Measurements from ENCODE around the gene GNAS. TPM values are rescaled to one million over a fixed set of nuclear protein-coding genes. Genes with fewer than 3 reads are reported as not detected.

Gene GNAS
- total RNA-seq, 4 donors from 2014 or later: 281 to 822 (median 446) TPM

GRCh38 chr20:58932170-58932569 lies 79.7 kb downstream of the GNAS start:
- DNase-seq: no peak
- TF ChIP-seq POLR2A (IDR thresholded peaks at IDR 0.05): no peak
- TF ChIP-seq, protein P1, sequence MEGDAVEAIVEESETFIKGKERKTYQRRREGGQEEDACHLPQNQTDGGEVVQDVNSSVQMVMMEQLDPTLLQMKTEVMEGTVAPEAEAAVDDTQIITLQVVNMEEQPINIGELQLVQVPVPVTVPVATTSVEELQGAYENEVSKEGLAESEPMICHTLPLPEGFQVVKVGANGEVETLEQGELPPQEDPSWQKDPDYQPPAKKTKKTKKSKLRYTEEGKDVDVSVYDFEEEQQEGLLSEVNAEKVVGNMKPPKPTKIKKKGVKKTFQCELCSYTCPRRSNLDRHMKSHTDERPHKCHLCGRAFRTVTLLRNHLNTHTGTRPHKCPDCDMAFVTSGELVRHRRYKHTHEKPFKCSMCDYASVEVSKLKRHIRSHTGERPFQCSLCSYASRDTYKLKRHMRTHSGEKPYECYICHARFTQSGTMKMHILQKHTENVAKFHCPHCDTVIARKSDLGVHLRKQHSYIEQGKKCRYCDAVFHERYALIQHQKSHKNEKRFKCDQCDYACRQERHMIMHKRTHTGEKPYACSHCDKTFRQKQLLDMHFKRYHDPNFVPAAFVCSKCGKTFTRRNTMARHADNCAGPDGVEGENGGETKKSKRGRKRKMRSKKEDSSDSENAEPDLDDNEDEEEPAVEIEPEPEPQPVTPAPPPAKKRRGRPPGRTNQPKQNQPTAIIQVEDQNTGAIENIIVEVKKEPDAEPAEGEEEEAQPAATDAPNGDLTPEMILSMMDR (IDR thresholded peaks at IDR 0.05): no peak
- Histone ChIP-seq H3K4me3 (no peak overlapping the region), H3K9me3 (no peaks in the 10 kb centered on the region), H3K27ac (no peak overlapping the region), H3K27me3 (no peaks in the 10 kb centered on the region), H3K4me1 (no peaks in the 10 kb centered on the region), H3K36me3 (no peaks in the 10 kb centered on the region)
- intact Hi-C loops (cut with DNase I; ENCODE audit: low total_unique reads): no loop called here

DNA sequence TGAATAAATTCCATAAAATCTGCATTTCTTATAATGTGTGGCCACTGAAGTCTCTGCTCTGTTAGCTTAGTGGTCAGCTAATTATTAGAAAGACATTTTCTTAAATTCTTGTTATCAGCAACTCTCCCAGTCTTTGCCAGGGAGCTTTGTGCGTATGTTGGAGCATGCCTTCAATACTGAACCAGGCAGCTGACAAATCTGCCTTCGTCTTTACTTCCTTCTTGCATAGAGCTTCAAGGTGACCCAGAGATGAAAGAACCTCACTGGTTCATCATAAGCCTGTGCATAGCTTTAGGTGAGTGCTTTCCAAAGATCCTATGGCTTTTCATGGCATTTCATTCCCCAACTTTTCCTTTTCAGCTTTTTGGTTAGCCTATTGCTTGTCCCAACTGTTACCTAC lies 85.6 kb downstream of the GNAS start:
- Histone ChIP-seq H3K4me3 (no peak overlapping the region), H3K4me1 (no peaks in the 10 kb centered on the region), H3K9me3 (no peaks in the 10 kb centered on the region), H3K27me3 (no peaks in the 10 kb centered on the region), H3K36me3 (no peaks in the 10 kb centered on the region), H3K27ac (no peak overlapping the region)
- intact Hi-C loops (cut with DNase I; ENCODE audit: low total_unique reads): no loop called here
- no peak for DNase-seq
- TF ChIP-seq, protein P1 (IDR thresholded peaks at IDR 0.05): no peak
- TF ChIP-seq POLR2A (IDR thresholded peaks at IDR 0.05): no peak

DNA sequence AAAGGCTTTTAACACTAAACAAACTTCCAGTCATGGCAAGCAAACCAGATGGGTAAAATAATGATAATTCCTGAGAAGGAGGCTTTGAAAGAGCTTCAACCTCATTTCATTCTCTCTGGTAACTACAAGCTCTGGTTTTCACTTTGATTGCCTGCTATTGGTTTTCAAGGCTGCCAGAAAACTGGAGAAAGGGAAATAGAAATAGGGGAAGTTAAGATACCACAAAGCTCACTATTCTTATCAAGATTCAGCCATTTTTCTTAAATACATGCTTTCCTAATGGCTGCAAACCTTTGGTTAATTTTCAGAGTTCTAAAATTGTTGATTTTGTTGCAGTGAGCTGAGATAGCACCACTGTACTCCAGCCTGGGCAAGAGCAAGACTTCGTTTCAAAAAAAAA lies 86.0 kb downstream of the GNAS start:
- TF ChIP-seq POLR2A (IDR thresholded peaks at IDR 0.05): no peak
- TF ChIP-seq, protein P1 (IDR thresholded peaks at IDR 0.05): no peak
- Histone ChIP-seq H3K4me3 (no peak overlapping the region), H3K9me3 (no peaks in the 10 kb centered on the region), H3K4me1 (no peaks in the 10 kb centered on the region), H3K27ac (no peak overlapping the region), H3K27me3 (no peaks in the 10 kb centered on the region), H3K36me3 (no peaks in the 10 kb centered on the region)
- intact Hi-C loops (cut with DNase I; ENCODE audit: low total_unique reads): no loop called here
- no peak for DNase-seq

- no peaks in the 10 kb centered on the region for H3K36me3 ChIP-seq
- no peak for DNase-seq
- intact Hi-C loops (cut with DNase I; ENCODE audit: low total_unique reads): no loop called here
- no peaks in the 10 kb centered on the region for H3K9me3 ChIP-seq
- H3K27ac ChIP-seq: no peak overlapping the region
- H3K4me3 ChIP-seq: no peak overlapping the region
- no peaks in the 10 kb centered on the region for H3K27me3 ChIP-seq
- no peaks in the 10 kb centered on the region for H3K4me1 ChIP-seq
- no peak for TF ChIP-seq POLR2A (IDR thresholded peaks at IDR 0.05)
- TF ChIP-seq, protein P1 (IDR thresholded peaks at IDR 0.05): no peak
These were observed 89.0 kb downstream of the GNAS start for GRCh38 chr20:58941471-58941870.

GRCh38 chr20:58942549-58942948 lies 90.0 kb downstream of the GNAS start:
- Histone ChIP-seq H3K27ac (no peak overlapping the region), H3K4me1 (no peaks in the 10 kb centered on the region), H3K36me3 (no peaks in the 10 kb centered on the region), H3K4me3 (no peak overlapping the region), H3K9me3 (no peaks in the 10 kb centered on the region), H3K27me3 (no peaks in the 10 kb centered on the region)
- DNase-seq: no peak
- TF ChIP-seq, protein P1 (IDR thresholded peaks at IDR 0.05): no peak
- TF ChIP-seq POLR2A (IDR thresholded peaks at IDR 0.05): no peak
- intact Hi-C loops (cut with DNase I; ENCODE audit: low total_unique reads): no loop called here
